Ovary (tissue), 3 donors: ENCODE data around the gene DLG1.

Source experiments
- CTCF ChIP-seq, 3 donors: fragments of 450-650 bp in 2 of 3; fragments of 200-600 bp in 1 of 3; IDR thresholded peaks; one replicate each; pipeline versions ENCODE4 v1.5.1 to v1.8.0; 2016 to 2022; ENCODE audit warnings: antibody characterized with exemption in 3 of 3, mild to moderate bottlenecking in 1 of 3
- POLR2A ChIP-seq: fragments of 450-650 bp; IDR thresholded peaks from one replicate; pipeline ENCODE4 v1.6.1; 2017; ENCODE audit warnings: antibody characterized with exemption, mild to moderate bottlenecking, moderate library complexity
- donor health status: DM: no; HTN: no; CAD: no.

- no peak for TF ChIP-seq CTCF (IDR thresholded peaks at IDR 0.05)
- no peak for TF ChIP-seq POLR2A
Observed at GRCh38 chr3:197151580-197151979, 146.8 kb downstream of the DLG1 start.
